ENCODE data around the gene RGS3.
A peak's percentile ranks its signal among the peaks of the same experiment; 100 is the strongest.

RGS3 gene

DNA sequence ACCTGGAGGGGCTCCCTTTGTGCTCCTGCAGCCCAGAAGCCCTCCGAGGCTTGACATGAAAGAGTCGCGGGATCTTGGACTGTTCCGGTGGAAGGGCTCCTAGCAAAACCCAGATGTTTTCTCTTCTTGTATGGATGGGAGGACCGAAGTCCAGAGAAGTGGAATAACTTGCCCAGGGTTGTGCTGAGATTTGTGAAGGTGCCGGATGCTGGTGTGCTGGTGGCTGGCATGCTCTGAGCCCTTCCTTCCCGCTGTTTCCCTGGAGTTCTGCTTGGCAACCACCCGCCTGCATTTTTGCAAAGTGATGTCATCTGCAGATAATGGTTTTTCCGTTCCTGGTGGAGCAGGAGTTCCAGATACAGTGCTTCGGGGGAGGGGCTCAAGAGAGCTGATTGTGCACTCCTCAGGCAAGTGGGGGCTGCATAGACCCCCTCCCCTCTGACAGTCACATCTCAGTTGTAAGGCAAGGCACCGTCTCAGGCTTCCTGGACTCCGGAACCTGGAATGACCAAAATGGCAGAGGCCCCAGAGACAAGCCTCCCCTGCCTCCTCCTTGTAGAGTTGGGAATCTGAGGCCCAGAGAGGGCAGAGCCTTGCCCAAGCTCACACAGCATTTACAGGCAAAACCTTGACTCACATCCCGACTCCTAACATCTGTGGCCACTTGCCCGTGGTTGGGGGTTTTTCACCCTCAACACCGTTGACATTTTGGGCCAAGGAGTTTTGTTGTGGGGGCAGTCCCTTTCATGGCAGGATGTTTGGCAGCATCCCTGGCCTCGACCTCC lies 157.0 kb downstream of the RGS3 start (continued):
- TF ChIP-seq, protein P1, sequence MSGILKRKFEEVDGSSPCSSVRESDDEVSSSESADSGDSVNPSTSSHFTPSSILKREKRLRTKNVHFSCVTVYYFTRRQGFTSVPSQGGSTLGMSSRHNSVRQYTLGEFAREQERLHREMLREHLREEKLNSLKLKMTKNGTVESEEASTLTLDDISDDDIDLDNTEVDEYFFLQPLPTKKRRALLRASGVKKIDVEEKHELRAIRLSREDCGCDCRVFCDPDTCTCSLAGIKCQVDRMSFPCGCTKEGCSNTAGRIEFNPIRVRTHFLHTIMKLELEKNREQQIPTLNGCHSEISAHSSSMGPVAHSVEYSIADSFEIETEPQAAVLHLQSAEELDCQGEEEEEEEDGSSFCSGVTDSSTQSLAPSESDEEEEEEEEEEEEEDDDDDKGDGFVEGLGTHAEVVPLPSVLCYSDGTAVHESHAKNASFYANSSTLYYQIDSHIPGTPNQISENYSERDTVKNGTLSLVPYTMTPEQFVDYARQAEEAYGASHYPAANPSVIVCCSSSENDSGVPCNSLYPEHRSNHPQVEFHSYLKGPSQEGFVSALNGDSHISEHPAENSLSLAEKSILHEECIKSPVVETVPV (CRISPR knock-in tag; IDR thresholded peaks at IDR 0.05), result no peak
- no peak for TF ChIP-seq ZNF8 (CRISPR knock-in tag; IDR thresholded peaks at IDR 0.05)
- TF ChIP-seq BACH2 (CRISPR knock-in tag; IDR thresholded peaks at IDR 0.05; ENCODE audit: borderline replicate concordance), result no peak
- no peak for TF ChIP-seq ARNTL (CRISPR knock-in tag; IDR thresholded peaks at IDR 0.05; ENCODE audit: borderline replicate concordance, low read depth)
- peak; percentile 38; the same call in 1 of the 2 replicates for TF ChIP-seq TCF4 (CRISPR knock-in tag; IDR thresholded peaks at IDR 0.05; ENCODE audit: borderline replicate concordance)
- TF ChIP-seq ZNF70 (CRISPR knock-in tag; IDR thresholded peaks at IDR 0.05), result no peak
- TF ChIP-seq, protein P2, sequence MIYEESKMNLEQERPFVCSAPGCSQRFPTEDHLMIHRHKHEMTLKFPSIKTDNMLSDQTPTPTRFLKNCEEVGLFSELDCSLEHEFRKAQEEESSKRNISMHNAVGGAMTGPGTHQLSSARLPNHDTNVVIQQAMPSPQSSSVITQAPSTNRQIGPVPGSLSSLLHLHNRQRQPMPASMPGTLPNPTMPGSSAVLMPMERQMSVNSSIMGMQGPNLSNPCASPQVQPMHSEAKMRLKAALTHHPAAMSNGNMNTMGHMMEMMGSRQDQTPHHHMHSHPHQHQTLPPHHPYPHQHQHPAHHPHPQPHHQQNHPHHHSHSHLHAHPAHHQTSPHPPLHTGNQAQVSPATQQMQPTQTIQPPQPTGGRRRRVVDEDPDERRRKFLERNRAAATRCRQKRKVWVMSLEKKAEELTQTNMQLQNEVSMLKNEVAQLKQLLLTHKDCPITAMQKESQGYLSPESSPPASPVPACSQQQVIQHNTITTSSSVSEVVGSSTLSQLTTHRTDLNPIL (CRISPR knock-in tag; IDR thresholded peaks at IDR 0.05; ENCODE audit: low read depth), result peak; percentile 87
- no peak for TF ChIP-seq OSR1 (CRISPR knock-in tag; IDR thresholded peaks at IDR 0.05)
- TF ChIP-seq ZNF565 (CRISPR knock-in tag; conservative IDR thresholded peaks at IDR 0.05; ENCODE audit: low read depth), result 0 out of 2 replicates have a peak, but pooled peaks have one; percentile 37

DNA sequence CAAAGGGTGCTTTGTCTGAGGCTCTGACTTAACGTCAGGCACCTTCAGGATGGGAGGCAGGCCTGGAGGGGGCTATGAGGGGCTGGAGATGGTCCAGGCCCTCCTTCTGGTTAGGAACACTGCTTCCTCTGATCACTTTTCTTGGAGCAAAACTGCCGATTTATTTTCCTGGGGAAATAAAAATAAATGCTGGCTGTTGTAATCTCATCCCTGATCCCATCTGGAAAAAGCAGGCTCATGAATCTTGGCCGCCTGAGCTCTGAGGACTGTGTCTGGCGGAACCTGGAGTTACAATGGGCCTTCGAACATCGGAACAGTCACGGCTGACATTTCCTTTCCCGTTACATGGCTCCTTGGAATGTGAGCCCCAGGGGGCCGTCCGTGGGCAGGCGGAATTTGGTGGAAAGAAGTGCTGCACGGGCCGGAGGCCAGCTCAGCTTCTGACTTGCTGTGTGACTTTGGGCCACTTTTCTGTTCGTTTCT lies 157.8 kb downstream of the RGS3 start:
- no peak for TF ChIP-seq ZFP30 (CRISPR knock-in tag; IDR thresholded peaks at IDR 0.05)
- TF ChIP-seq ESRRG (CRISPR knock-in tag; IDR thresholded peaks at IDR 0.05), result no peak
- TF ChIP-seq, protein P2 (CRISPR knock-in tag; IDR thresholded peaks at IDR 0.05; ENCODE audit: low read depth), result no peak
- no peak for TF ChIP-seq PPARA (CRISPR knock-in tag; IDR thresholded peaks at IDR 0.05; ENCODE audit: borderline replicate concordance)
- 0 out of 2 replicates have a peak, but pooled peaks have one; percentile 24 for TF ChIP-seq ISL1 (CRISPR knock-in tag; IDR thresholded peaks at IDR 0.05)
- ATAC-seq, result peak; percentile 40

DNA sequence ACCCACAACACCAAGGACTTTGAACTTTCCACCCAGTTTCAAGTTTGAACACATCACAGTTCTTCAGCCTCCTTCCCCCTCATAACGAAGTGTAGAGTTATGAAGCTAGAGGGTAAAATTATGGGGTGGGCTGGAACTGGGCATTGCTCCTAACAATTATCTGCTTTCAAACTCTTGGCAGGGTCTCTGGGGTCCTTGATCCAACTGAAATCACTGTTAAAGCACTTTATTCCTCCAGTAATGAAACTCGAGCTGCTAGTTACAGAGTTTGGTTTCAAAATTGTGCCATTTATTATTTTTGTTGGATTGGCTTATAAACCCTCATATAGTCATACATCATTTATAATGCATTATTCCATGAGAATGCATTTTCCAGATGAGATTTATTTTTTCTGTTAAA lies 158.5 kb downstream of the RGS3 start:
- no peak for ATAC-seq
- no peak for TF ChIP-seq ZFP3 (CRISPR knock-in tag; IDR thresholded peaks at IDR 0.05)

DNA sequence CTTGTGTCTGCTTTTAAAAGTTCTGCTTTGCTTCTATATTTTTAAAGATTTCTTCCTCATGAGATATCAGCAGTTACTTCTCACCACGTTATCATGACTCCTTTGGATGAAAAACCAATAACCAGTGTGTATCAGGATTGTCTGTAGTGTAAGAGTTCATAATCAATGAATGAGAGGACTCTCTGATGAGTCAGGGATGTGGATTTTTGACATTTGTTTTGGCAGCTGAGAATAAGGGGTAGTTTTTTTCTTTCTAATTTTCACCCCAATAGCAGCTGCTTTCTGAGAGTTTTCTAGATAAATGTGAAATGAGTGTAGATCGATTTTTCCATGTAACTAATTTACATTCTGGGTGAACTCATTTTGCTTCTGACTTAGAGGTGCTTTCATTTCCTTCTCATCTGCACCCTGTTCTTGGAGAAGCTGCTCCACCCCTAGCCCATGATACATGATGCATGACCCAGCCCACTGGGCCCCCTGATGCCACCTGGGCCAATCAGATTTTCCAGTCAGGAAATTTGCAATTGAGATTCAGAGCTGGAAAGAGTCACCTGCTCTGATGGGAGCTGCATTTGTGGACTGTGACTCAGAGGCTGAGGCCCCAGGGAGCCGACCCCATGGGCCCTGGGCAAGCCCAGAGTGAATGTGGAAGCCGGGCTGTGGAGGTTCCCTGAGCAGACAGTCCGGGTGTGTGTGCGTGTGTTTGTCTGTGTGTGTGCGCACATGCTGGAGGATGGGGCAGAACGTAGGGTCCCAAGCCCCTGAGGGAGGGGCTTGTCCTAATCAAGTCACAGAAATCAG lies 159.3 kb downstream of the RGS3 start:
- TF ChIP-seq BACH2 (CRISPR knock-in tag; IDR thresholded peaks at IDR 0.05; ENCODE audit: borderline replicate concordance), result no peak
- no peak for TF ChIP-seq ESRRG (CRISPR knock-in tag; IDR thresholded peaks at IDR 0.05)
- no peak for TF ChIP-seq CSDC2 (CRISPR knock-in tag; IDR thresholded peaks at IDR 0.05)
- TF ChIP-seq GLIS3 (CRISPR knock-in tag; IDR thresholded peaks at IDR 0.05), result no peak
- TF ChIP-seq OSR1 (CRISPR knock-in tag; IDR thresholded peaks at IDR 0.05), result no peak
- TF ChIP-seq SNAI2 (CRISPR knock-in tag; IDR thresholded peaks at IDR 0.05), result no peak; the same call in 1 of the 2 replicates
- no peak for TF ChIP-seq ZNF565 (CRISPR knock-in tag; conservative IDR thresholded peaks at IDR 0.05; ENCODE audit: low read depth)
- no peak for TF ChIP-seq ZNF8 (CRISPR knock-in tag; IDR thresholded peaks at IDR 0.05)
- TF ChIP-seq, protein P1 (CRISPR knock-in tag; IDR thresholded peaks at IDR 0.05), result no peak
- TF ChIP-seq PPARA (CRISPR knock-in tag; IDR thresholded peaks at IDR 0.05; ENCODE audit: borderline replicate concordance), result no peak
- peak; percentile 46 for ATAC-seq

DNA sequence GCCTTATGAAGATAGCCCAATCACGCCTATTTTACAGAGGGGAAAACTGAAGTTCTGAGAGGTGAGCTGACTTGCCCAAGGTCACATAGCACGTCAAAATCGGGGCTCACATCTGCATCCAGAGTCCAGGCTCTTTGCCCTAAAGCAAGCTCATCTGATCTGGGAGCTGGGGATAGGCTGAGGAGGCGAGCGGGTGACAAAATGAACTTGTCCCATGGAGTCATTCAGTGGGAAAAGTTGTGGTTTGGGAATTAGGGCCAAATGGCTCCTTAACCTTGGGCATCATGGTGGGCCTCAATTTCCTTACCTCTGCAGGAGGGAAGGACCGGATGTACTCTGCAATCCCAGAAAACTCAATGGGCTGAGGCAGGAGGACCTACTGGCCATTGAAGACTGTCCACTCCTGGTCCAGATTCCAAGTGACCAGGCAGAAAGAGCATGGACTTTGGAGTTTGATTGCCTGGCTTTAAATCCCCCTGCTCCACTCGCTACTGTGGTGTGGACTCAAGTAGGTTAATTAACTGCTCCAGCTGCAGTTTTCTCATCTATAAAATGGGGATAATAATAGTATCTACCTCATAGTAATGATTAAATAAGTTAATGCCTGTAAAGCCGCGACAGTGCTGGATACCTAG lies 160.4 kb downstream of the RGS3 start:
- no peak for TF ChIP-seq PPARA (CRISPR knock-in tag; IDR thresholded peaks at IDR 0.05; ENCODE audit: borderline replicate concordance)
- no peak for TF ChIP-seq SNAI2 (CRISPR knock-in tag; IDR thresholded peaks at IDR 0.05)
- TF ChIP-seq RARB (CRISPR knock-in tag; IDR thresholded peaks at IDR 0.05), result no peak
- no peak for ATAC-seq
